ENCODE data around the gene DMD.

Gene DMD

DNA sequence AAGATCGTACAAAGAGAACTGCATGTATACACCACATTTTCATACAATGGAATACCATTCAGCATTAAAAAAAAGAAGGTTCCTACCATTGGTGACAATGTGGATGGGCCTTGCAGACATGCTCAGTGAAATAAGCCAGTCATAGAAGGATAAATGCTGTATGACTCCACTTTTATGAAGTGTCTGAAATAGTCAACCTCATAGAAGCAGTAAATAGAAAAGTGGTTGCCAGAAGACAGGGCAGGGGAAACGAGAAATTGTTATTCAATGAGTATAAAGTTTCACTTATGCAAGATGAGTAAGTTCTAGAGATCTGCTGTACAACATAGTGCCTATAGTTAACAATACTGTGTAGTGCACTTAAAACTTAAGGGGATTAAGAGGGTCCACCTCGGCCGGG, 1882.1 kb downstream of the DMD start:
- in situ Hi-C loops (cut with HindIII; ENCODE audit: low sequenced_read_pairs), result no loop called here

DNA sequence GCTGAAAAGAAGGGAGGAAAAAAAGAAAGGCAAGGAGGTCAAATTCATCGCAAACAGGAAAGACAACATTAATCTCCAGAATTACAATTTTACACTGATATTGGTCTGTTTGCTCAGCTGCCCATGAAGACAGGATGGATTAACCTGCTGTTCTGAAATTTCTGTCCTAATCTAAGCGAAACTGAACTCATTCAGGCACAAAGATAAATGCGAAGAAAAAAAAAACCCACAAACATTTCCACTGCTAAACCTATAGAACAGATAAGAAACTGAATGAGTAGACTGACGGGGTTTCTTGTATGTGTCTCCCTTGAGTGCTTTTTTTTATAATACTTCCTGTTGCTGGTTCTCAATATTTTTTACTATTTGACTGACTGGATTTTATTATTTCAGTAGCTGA, 1887.7 kb downstream of the DMD start:
- in situ Hi-C loops (cut with HindIII; ENCODE audit: low sequenced_read_pairs), result no loop called here

DNA sequence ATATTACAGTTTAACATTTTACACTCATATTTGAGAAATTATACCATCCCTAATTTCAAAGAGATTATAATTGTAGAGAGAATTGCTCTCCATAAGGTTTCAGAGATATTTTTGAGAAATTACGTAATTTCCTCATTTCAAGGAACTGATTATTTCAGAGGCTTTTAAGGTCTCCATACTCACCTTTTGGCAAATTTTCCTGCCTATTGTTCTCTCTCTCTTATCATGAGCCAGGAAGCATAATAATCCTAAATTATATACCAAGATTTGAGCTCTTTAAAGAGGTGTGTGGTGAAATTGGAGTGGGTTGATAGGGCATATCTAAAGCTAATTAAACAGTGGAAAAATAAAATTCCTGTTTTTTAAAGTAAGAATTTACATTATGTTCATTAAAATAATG, 1890.6 kb downstream of the DMD start:
- in situ Hi-C loops (cut with HindIII; ENCODE audit: low sequenced_read_pairs), result no loop called here

DNA sequence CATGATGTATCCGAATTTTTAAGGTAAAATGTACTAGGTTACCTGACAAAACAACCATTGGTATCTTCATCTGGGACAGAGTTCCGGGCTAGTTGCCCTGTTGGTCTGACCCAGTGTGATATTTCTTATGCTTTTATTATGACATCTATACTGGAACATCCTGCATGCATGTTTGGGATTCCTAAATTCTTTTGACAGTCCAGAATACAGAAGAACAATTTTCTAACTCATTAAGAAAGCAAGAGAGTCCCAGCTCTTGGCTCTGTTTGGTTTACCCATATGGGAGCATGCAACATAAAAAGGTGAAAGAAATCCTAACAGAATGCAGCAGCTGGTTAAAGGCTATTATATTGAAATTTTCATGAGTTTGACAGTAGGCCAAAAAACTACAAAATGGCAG, 1891.8 kb downstream of the DMD start:
- in situ Hi-C loops (cut with HindIII; ENCODE audit: low sequenced_read_pairs), result no loop called here

DNA sequence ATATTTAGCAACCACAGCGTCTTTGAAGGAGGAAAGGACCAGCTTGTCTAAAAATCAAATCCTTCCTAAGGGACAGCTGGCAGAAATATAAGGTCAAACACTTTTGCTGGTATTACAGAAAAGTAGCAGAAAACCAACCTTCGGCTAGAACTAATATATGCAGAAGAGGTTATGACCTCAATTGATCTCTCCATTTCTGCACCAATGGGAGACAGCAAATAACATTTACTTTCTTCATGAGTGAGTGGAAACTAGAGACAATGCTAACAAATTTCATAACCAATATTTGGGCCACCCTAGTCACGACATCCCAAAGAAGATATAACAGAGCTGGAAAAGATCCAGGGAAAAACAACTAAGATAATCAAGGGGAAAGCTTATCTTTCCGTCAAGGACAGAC, 1892.5 kb downstream of the DMD start:
- in situ Hi-C loops (cut with HindIII; ENCODE audit: low sequenced_read_pairs), result no loop called here

DNA sequence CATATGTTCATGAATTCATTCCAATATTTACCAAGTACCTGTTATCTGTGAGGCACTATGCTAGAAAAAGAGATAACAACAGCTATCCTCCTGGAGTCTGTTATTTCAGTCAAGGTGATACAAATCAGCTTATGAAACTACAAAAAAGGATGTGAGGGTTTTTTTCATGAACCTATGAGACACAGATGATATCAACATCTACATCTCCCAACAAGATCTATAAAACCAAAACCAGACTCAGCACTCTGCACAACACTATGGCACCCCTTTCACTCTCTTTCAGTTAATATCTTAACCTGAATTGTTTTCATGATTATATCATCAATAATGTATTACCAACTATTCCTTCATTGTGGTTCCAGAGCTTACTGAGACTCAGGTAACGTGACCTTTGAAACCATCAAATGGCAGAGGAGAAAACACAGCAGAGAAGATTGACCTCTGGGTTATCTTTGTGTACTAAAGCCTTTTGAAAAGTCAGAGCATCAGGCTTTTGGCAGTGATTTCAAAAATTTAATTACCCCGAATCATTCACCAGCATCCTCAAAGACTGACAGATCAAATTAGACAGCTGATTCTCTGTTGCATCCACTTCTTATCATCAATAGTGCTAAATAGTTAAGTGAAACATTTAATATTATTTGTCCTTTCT, 1894.9 kb downstream of the DMD start:
- in situ Hi-C loops (cut with HindIII; ENCODE audit: low sequenced_read_pairs), result no loop called here

DNA sequence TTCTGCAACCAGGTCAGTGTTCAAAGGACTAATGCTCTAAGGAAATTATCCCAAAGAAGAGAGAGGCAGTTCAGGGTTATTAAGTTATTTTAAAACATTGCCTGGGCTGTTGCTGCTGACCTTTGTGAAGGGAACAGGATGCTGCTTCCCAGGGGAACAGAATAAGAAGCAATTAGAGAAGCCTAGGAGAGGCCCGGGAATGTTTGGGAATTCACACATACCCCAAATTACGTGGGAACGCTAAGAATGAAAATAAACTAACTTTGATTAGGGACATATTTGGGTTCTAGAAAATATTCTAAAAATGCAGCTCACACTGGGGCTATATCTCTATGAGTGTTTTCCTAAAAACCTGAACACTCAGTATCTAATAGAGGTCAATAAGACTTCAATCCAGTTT, 1896.4 kb downstream of the DMD start:
- in situ Hi-C loops (cut with HindIII; ENCODE audit: low sequenced_read_pairs), result no loop called here

DNA sequence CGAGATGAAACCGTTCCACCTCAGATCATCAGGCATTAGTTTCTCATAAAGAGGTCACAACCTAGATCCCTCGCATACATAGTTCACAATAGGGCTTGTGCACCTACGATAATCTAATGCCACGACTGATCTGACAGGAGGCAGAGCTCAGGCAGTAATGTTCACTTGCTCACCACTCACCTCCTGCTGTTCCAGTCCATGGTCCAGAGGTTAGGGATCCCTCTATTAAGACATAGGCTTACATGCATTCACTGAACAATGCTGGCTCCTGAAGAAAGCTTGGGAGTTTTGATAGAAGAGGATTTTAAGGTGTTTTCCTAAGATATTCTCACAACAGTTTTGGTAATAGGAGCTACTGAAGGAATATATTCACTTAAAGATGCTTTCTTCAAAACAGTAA, 1903.4 kb downstream of the DMD start:
- in situ Hi-C loops (cut with HindIII; ENCODE audit: low sequenced_read_pairs), result no loop called here

DNA sequence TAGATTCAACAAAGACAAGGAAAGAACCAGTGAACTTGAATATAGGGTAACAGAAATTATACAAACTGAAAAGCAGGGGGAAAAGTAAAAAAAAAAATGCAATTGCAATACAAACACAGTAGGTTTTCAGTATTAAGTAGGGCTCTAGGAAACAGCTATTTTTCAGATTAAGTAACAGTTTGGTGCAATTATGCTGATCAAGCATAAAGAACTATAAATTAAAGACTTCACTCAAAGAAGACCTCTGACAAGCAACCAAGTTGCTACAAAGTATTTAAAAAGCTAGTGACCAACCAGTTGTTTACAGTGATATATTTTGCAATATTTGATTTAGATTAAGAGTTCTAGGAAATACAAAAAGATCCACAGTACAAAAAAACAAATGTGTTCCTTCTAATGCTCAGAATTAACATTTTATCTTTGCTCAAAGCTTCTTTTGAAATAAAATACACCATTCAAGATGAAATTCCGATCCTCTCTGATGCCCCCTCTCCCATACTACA, 1908.7 kb downstream of the DMD start:
- in situ Hi-C loops (cut with HindIII; ENCODE audit: low sequenced_read_pairs), result no loop called here

DNA sequence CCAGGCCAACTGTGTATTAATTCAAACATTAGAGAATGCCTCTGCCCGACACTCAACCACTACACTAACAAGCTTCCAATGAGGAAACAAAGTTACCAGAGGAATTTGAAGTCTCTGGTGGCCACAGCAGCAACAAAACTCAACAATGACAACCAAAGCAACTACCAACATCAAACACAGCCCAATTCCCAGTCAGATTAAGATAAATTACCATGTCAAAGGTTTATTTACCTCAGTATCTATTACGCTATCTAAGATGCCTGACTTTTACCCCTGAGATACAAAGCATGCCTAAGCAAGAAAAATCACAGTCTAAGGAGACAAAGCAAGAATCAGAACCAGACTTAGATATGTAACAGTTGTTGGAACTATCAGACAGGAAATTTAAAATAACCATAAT, 1909.4 kb downstream of the DMD start:
- in situ Hi-C loops (cut with HindIII; ENCODE audit: low sequenced_read_pairs), result no loop called here

DNA sequence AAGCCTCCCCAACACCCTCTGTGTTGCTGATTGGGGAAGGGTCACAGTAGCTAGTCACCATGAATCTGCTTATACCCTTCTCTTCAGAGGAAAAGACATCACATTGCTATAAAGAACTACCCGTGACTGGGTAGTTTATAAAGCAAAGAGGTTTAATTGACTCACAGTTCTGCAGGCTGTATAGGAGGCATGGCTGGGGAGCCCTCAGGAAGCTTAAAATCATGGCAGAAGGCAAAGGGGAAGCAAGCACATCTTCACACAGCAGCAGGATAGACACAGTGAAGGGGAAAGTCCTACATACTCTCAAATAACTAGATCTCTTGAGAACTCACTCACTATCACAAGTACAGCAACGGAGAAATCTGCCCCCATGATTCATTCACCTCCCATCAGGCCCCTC, 1910.1 kb downstream of the DMD start:
- in situ Hi-C loops (cut with HindIII; ENCODE audit: low sequenced_read_pairs), result no loop called here

DNA sequence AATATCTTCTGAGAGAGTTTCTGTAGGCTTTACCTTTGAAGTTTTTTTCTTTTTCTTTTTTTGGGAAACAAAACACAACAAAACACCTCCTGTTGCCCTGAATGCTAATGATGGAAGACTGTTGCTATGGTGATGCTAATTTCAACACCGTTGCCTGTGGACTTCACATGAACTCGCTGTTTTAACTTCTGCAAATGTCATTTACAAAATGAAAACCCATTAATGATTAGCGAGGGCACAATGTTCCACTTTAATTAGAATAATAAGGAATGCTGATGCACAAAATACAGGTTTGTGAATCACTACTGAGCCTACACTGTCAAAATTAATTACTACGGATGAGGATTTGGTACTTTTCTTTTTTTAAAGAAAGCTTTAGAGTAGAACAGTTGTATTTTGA, 1912.4 kb downstream of the DMD start:
- in situ Hi-C loops (cut with HindIII; ENCODE audit: low sequenced_read_pairs), result no loop called here

DNA sequence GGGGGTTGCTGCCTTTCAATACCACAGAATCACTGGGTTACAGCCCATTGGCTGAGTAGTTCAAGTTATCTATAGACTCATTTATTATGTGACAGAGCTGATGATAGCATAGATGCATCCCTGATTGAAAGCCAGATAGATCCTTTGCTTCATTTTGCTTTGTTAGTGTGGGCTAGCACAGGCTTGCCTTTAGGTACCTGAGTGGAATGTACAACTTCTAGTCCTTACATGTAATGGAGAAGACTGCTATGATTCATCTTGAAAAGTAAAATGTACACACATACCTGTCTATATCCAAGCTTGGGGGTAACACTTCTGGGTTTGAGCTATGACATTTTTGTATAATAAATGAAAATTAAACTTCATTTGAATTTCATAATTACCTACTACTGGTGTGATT, 1913.5 kb downstream of the DMD start:
- in situ Hi-C loops (cut with HindIII; ENCODE audit: low sequenced_read_pairs), result no loop called here

DNA sequence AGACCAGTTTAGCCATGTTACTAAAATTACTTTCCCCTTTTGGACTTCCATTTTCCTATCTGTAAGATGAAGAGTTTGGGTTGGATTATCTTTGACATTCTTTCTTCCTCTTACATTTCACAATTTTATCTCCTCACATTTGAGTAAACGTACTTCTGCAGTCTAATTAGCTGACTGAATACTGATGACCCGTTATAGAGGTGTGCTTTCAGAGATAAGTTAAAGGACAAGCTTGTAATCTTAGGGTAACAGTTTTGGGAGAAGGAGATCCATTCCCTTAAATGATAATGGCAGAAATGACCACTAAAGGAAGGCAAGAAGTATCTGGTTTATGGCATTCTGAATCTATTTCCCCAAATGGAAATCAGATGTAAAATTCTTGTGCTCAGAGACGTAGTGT, 1916.9 kb downstream of the DMD start:
- in situ Hi-C loops (cut with HindIII; ENCODE audit: low sequenced_read_pairs), result no loop called here

DNA sequence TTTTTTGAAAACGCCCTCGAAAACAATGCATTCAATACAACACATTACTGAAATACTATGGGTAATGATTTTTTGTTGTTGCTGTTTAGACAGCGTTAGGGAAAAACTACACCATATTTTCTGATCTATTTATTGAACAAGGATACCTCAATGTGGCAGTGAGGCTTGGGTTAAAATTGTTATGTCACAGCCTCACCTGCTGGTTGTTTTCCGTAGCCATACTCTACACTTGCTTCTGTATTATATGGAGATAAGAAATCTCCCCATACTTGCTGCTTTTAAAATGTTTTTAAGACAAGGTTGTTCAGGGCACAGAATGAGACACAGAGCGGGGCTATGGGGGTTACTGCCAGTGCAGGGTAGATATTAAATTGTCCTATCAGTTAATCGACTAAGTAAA, 1917.9 kb downstream of the DMD start:
- in situ Hi-C loops (cut with HindIII; ENCODE audit: low sequenced_read_pairs), result no loop called here

DNA sequence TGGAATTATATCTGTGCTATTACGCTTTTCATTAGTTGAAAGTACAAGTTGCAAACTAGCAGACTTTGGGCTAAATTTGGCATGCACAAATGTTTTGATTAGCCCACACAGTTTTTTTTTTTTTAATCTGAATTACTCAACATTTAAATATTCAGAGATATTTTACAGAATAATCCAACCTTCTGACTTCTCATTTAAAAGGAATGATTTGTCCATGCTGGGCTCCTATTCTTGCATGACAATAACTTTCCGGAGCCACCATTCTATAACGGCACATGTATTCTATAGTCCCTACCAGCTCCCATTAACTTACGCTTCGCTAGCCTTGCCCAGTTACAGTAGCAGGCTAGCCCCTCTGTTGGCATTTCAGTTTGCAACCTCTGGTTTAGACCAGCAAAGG, 1920.2 kb downstream of the DMD start:
- in situ Hi-C loops (cut with HindIII; ENCODE audit: low sequenced_read_pairs), result no loop called here

DNA sequence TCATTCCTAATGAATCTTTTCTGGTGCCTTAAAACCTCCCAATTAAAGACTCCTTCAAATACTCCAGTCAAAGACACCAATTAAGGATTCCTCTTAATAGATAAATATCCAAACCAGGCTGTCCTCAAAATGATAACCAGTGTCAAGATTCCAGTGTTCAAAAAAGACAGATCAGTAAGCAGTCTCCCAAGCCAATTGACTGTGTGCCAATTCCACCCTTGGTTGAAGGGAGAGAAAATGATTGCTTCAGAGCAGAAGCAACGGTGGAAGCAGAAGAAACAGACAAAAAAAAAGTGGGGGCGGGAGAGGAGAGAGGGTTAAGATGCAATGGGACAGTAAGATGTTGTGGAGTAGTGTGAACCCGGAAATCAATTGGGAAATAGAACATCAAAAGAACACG, 1923.5 kb downstream of the DMD start:
- in situ Hi-C loops (cut with HindIII; ENCODE audit: low sequenced_read_pairs), result no loop called here

DNA sequence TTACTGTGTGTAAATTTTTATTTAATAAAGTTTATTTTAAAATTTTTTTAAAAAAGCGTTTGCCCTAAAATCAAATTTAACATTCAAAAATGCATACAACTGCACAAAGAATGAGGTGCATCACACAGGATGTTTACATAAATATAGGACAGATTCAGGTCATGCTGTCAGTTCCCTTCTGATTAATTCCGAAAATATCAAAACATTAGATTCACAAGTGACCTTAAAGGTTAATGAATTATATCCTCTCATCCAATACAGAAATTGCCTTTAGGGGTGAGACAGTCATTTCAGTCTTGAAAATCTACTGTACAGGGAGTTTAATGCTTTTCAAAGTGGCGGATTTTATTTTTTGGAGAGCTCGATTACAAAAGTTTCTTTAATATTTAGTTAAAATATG, 1930.8 kb downstream of the DMD start:
- in situ Hi-C loops (cut with HindIII; ENCODE audit: low sequenced_read_pairs), result no loop called here

DNA sequence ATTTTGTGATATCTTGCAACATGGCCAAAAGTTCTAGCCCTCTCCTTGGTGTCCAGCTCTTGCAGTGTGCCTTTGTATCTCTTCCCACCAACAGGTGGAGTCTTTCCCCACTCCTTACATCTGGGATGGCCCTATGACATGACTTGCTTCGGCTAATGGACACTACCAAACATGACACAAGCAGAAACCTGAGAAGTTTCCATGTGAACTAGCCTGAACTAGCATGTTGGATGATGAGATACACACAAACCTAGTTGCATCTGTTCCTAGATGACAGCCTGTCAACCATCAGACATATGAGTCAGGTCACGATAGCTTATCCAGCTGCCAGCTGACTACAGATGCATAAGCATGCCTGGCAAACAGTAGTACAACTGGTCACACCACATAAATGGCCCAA, 1932.0 kb downstream of the DMD start:
- in situ Hi-C loops (cut with HindIII; ENCODE audit: low sequenced_read_pairs), result no loop called here

DNA sequence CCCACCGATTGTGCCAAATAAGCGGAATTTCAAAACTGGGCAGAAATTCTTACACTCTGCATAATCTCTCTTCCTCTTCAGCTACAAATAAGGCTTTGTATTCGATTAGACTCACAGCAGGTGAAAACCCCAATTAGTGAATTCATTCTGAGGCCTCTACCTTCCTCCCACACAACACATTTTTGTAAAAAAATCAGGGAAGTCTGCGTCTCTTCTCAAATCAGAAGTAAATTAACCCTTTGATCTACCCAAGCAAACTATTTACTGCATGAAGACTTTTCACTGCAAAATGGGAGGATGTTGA, 1938.9 kb downstream of the DMD start:
- in situ Hi-C loops (cut with HindIII; ENCODE audit: low sequenced_read_pairs), result no loop called here

DNA sequence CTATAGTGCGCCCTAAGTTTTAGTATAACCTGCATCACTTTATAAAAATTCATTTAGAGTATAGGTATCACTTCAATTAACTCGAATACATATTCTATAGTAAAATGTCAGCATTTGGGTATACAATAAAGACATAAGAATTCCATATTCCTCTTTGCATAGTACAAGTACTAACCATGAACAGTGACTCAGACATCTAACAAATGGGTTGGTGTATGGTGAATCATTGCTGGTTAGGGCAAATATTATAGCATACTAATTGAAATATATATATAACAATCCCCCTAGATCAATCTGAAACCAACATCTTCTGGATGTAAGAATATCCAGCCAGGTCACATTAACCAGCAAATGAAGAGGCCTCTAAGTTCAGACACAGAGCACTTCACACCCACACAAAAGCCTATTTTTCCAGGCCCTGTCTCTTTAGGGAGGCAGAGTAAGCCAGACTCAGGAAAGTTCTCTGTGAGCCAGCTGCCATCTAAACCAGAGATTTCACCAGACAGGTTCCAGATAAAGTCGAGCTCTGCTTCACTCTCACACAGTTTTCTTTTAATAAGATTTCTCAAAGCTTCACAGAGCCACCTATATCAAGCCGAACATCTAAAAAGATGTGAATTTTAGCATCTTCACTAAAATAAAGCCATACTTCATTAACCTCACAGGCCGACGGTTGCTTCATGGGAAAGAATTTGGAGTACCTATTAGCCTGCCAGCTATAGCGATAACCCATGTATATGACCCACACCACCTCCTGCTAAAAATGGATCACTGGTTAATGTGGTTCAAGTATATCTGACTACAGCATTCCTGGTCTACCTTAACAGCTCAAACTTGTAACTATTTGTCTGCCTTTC, 1939.5 kb downstream of the DMD start:
- in situ Hi-C loops (cut with HindIII; ENCODE audit: low sequenced_read_pairs), result no loop called here

DNA sequence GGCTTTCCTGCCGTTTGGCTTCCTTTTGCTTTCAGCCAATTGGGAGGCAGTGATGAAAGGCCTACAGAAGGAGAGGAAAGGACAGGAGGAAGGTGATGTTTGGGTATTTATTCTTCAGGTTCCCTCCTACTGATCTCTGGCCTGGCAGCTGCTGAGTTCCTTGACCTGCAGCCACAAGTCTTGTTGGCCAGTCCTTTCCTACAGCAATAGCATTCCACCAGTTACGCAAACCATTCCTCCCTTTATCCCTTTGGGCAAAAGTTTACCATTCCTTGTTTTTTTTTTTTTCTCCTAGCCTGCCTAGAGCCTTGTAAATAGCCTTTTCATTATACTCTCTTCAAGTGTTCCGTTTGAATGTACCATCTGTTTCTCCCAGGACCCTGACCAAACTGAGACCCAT, 1941.4 kb downstream of the DMD start:
- in situ Hi-C loops (cut with HindIII; ENCODE audit: low sequenced_read_pairs), result no loop called here

DNA sequence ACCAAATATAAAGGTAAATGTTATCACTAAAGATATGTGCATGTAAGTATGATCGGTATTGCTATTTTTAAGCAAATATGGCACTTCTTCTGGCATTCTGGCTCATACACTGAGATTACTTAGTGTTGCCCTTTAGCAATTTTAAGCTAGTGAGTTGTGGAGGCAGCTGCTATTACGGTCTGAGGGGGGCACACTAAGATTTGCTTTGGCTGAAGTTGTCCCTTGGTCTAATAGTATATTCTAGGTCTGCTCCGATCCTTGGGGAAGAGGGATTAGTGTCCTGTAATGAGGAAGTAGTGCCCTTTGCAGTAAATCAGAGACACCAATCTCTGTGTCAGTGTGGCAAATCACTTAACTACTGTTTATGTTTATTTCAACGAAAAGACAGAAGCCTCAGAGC, 1943.0 kb downstream of the DMD start:
- in situ Hi-C loops (cut with HindIII; ENCODE audit: low sequenced_read_pairs), result no loop called here

Measured in DLD1 (cell line).